Breast epithelium (tissue), 4 donors: ENCODE results near the gene ELL. TPM values are rescaled to one million over a fixed set of nuclear protein-coding genes. Genes with fewer than 3 reads are reported as not detected.

ENCODE experiments used
- DNase-seq, 2 donors: peaks; one replicate each; pipeline ENCODE4 v3.0.0-alpha.2; 2019; ENCODE audit warnings: low spot score in 2 of 2
- H3K27ac ChIP-seq, 2 donors: fragments of 200-600 bp; sonication (generic) in 1 of 2; one replicate each; pipeline ENCODE4 v1.5.1; 2016 to 2019; ENCODE audit warnings: mild to moderate bottlenecking in 1 of 2
- H3K27me3 ChIP-seq, 2 donors: fragments of 200-600 bp; sonication (generic) in 1 of 2; one replicate each; pipeline versions ENCODE4 v1.5.1 to v1.6.0; 2017 to 2019; ENCODE audit warnings: control low read depth in 1 of 2, mild to moderate bottlenecking in 1 of 2
- H3K36me3 ChIP-seq: fragments of 200-600 bp; one replicate; pipeline ENCODE4 v1.5.1; 2019
- H3K4me1 ChIP-seq, 2 donors: fragments of 200-600 bp; sonication (generic); one replicate each; pipeline ENCODE4 v1.5.1; 2016 to 2019; ENCODE audit warnings: control low read depth in 1 of 2
- H3K4me3 ChIP-seq, 3 donors: fragments of 200-600 bp; sonication (generic); 1 replicate in 2 of 3; 2 replicates in 1 of 3; pipeline ENCODE4 v1.5.1; 2016 to 2019; ENCODE audit warnings: mild to moderate bottlenecking in 3 of 3, moderate library complexity in 2 of 3
- H3K9me3 ChIP-seq, 2 donors: fragments of 200-600 bp; sonication (generic) in 1 of 2; one replicate each; pipeline ENCODE4 v1.5.1; 2016 to 2019; ENCODE audit warnings: control low read depth in 1 of 2
- POLR2A ChIP-seq: fragments of 450-650 bp; IDR thresholded peaks from one replicate; pipeline ENCODE4 v1.6.1; 2016; ENCODE audit warnings: antibody characterized with exemption, mild to moderate bottlenecking, moderate library complexity
- POLR2AphosphoS5 ChIP-seq, 3 donors: sonication (generic); formaldehyde crosslinking; IDR thresholded peaks; one replicate each; pipeline ENCODE4 v1.6.1; 2017; ENCODE audit warnings: antibody characterized with exemption in 3 of 3
- intact Hi-C: fragments of 100-400 bp; cut with DNase I; formaldehyde crosslinking; loops from one replicate; pipeline ENCODE4 v1.15.1; 2023; ENCODE audit warnings: low total_unique reads
- total RNA-seq, 3 donors: library from RNA; depleted of rRNA; stranded (reverse); fragments of >200 nt; gene quantifications; one replicate each; pipeline ENCODE4 v1.1.0, GENCODE V29; 2016
- TF ChIP-seq, protein P1 (sequence below), 3 donors: fragments of 450-650 bp; IDR thresholded peaks; one replicate each; pipeline ENCODE4 v1.5.1; 2016 to 2017; ENCODE audit warnings: antibody characterized with exemption in 3 of 3, mild to moderate bottlenecking in 3 of 3, moderate library complexity in 3 of 3

ELL gene
- total RNA-seq, 3 donors from 2014 or later, result 13.0 to 22.3 (median 15.7) TPM

GRCh38 chr19:18415178-18415867 is 106.5 kb downstream of the ELL start:
- Histone ChIP-seq H3K4me1 (peaks cover 22 to 26% of the 10 kb centered on the region in 2 donors), H3K36me3 (no peaks in the 10 kb centered on the region), H3K4me3 (peak overlapping the region; percentile 16 to 96 (median 42)), H3K27me3 (no peaks in the 10 kb centered on the region), H3K27ac (peak overlapping the region; percentile 91 to 92), H3K9me3 (no peaks in the 10 kb centered on the region)
- intact Hi-C loops, result loop anchor here (10.0 kb wide), 1 partner anchor 151 kb away; no protein-coding TSS in a partner anchor
- peak in 1 of 2 donors; percentile 69 for DNase-seq
- TF ChIP-seq, protein P1, sequence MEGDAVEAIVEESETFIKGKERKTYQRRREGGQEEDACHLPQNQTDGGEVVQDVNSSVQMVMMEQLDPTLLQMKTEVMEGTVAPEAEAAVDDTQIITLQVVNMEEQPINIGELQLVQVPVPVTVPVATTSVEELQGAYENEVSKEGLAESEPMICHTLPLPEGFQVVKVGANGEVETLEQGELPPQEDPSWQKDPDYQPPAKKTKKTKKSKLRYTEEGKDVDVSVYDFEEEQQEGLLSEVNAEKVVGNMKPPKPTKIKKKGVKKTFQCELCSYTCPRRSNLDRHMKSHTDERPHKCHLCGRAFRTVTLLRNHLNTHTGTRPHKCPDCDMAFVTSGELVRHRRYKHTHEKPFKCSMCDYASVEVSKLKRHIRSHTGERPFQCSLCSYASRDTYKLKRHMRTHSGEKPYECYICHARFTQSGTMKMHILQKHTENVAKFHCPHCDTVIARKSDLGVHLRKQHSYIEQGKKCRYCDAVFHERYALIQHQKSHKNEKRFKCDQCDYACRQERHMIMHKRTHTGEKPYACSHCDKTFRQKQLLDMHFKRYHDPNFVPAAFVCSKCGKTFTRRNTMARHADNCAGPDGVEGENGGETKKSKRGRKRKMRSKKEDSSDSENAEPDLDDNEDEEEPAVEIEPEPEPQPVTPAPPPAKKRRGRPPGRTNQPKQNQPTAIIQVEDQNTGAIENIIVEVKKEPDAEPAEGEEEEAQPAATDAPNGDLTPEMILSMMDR (IDR thresholded peaks at IDR 0.05), result no peak
- peak in 1 of 3 donors; percentile 73 for TF ChIP-seq POLR2AphosphoS5 (IDR thresholded peaks at IDR 0.05)

DNA sequence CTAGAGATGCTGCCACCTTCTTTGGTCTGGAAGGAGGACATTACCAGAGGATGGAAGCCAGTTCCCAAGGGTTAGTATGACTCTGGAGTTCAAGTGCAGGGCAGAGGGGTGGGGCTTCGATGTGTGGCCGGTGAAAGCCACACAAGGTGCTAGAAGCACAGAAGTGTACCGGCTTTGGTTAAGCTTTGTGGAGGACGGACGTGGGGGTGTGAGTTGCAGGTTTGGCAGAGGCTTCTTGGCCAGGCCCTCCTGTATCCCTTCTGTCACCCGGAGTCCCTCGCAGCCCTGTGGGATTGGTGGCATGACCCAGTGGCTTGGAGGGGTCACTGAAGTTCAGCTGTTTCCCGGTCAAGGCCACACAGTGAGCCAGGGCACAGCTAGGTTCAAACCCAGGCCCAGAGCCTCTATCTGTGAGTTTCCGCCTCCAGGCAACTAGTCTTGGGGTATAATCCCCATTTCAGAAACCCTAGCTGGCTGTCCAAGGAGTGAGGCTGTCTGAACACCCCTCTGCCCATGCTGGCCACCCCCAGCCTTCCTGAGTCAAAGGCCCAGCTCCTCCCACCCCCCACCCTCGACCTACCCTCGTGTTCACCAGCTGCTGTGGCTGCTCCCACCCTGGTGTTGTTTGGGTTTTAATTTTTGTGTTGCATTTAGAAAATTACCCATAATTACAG is 107.2 kb downstream of the ELL start:
- intact Hi-C loops, result loop anchor here (10.0 kb wide), 1 partner anchor 150 kb away; no protein-coding TSS in a partner anchor
- Histone ChIP-seq H3K36me3 (no peaks in the 10 kb centered on the region), H3K27ac (peak overlapping the region; percentile 91 to 92), H3K27me3 (no peaks in the 10 kb centered on the region), H3K9me3 (no peaks in the 10 kb centered on the region), H3K4me1 (peaks cover 21 to 22% of the 10 kb centered on the region in 2 donors), H3K4me3 (peak overlapping the region; percentile 16 to 96 (median 42))
- no peak for DNase-seq
- TF ChIP-seq, protein P1 (IDR thresholded peaks at IDR 0.05), result no peak
- no peak for TF ChIP-seq POLR2A
- TF ChIP-seq POLR2AphosphoS5 (IDR thresholded peaks at IDR 0.05), result no peak

DNA sequence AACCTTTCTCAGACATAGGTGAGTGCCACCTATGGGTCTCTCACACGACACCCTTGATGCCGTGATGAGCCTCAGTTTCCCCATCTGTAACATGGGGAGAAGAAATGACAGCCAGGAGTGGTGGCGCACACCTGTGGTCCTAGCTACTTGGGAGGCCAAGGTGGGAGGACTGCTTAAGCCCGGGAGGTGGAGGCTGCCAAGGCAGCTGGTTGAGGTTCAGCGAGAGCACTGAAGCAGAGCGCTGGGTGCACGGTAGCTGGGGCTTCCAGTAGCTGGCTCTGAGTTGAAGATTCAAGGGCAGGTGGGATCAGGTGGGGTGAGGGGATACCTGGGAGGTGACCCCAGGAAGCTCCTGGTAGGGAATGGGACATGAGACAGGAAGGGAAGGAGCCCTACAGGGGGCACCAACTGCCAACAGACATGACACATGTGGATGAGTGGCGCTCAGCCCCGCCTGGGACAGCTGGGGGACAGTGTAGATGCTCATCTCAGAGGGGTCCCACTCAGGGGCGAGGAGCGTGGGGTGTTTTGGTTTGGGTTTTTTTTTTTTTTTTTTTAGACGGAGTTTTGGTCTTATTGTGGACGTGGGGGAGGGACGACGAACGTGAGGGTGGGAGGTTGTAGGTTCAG is 109.1 kb downstream of the ELL start:
- H3K27ac ChIP-seq, result no peak overlapping the region
- no peaks in the 10 kb centered on the region for H3K27me3 ChIP-seq
- H3K9me3 ChIP-seq, result no peaks in the 10 kb centered on the region
- H3K4me3 ChIP-seq, result no peak overlapping the region
- no peak for TF ChIP-seq POLR2A
- TF ChIP-seq POLR2AphosphoS5 (IDR thresholded peaks at IDR 0.05), result no peak
- TF ChIP-seq, protein P1 (IDR thresholded peaks at IDR 0.05), result no peak
- intact Hi-C loops, result loop anchor here (1.0 to 10.0 kb wide), 2 partner anchors 24 to 148 kb away; no protein-coding TSS in a partner anchor
- no peak for DNase-seq
- H3K36me3 ChIP-seq, result no peaks in the 10 kb centered on the region
- peaks cover 12 to 16% of the 10 kb centered on the region in 2 donors for H3K4me1 ChIP-seq

DNA sequence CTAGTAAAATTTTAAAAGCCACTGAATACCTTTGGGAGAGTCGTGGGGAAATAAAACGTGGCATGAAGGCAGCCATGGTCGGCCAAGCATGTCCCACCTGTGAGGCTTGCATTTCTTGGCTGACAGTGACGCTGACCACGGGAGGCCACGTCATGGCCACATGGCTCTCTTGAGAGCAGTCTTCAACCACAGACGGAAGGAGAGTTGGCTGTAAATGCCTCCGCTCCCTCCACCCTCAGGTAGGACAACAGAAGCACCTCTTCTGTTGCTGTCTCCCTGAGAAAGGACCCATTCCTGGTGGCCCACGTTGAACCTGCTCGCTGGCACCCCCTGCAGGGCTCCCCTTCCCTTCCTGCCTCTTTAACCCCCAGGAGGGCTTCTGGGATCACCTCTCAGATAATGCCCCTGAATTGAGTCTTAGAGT is 113.8 kb downstream of the ELL start:
- Histone ChIP-seq H3K27ac (no peak overlapping the region), H3K9me3 (no peaks in the 10 kb centered on the region), H3K36me3 (no peaks in the 10 kb centered on the region), H3K4me1 (no peaks in the 10 kb centered on the region), H3K4me3 (no peak overlapping the region), H3K27me3 (no peaks in the 10 kb centered on the region)
- TF ChIP-seq POLR2AphosphoS5 (IDR thresholded peaks at IDR 0.05), result no peak
- no peak for TF ChIP-seq POLR2A
- TF ChIP-seq, protein P1 (IDR thresholded peaks at IDR 0.05), result peak in 1 of 3 donors; percentile 17
- DNase-seq, result no peak
- intact Hi-C loops, result no loop called here
